HUDEP-2 (cell line): ENCODE data around the gene SLC25A28.

Source experiments
- DNase-seq, 76 experiments: peaks; one replicate each; lab custom pipeline; 2025; ENCODE audit not compliant: unreplicated experiment in 76 of 76; lab: John Stamatoyannopoulos, UW

The SLC25A28 gene

GRCh38 chr10:99595236-99595635 is 25.0 kb downstream of the SLC25A28 start:
- no peak for DNase-seq

GRCh38 chr10:99593312-99593711 is 26.9 kb downstream of the SLC25A28 start:
- DNase-seq, result no peak

GRCh38 chr10:99590799-99591198 is 29.4 kb downstream of the SLC25A28 start:
- no peak for DNase-seq

- no peak for DNase-seq
Observed at GRCh38 chr10:99583687-99584086, 36.6 kb downstream of the SLC25A28 start.

- no peak for DNase-seq
Observed at GRCh38 chr10:99582255-99582770, 37.9 kb downstream of the SLC25A28 start.

- no peak for DNase-seq
Observed at GRCh38 chr10:99579971-99580370, 40.3 kb downstream of the SLC25A28 start.

- no peak for DNase-seq
Observed at GRCh38 chr10:99573790-99574189, 46.4 kb downstream of the SLC25A28 start.

- no peak for DNase-seq
Observed at GRCh38 chr10:99571816-99572215, 48.4 kb downstream of the SLC25A28 start.

- DNase-seq, result no peak
Observed at GRCh38 chr10:99569961-99570360, 50.3 kb downstream of the SLC25A28 start.

GRCh38 chr10:99569253-99569939 is 50.8 kb downstream of the SLC25A28 start:
- no peak for DNase-seq

- no peak for DNase-seq
Observed at GRCh38 chr10:99565166-99565565, 55.1 kb downstream of the SLC25A28 start.

- no peak for DNase-seq
Observed at GRCh38 chr10:99564361-99564760, 55.9 kb downstream of the SLC25A28 start.

- DNase-seq, result no peak
Observed at GRCh38 chr10:99562631-99563030, 57.6 kb downstream of the SLC25A28 start.
